ENCODE measurements around the gene PTPRB. TPM values are rescaled to one million over a fixed set of nuclear protein-coding genes. Genes with fewer than 3 reads are reported as not detected.

The PTPRB gene
- total and polyA plus RNA-seq, 2 donors from 2014 or later: 13.5 to 71.6 TPM

GRCh38 chr12:70487440-70487839 lies 149.8 kb downstream of the PTPRB start:
- Histone ChIP-seq H3K27me3 (ENCODE audit: control insufficient read depth, insufficient read depth, low read length) (no peaks in the 10 kb centered on the region), H3K36me3 (ENCODE audit: control insufficient read depth in 2 of 3, insufficient read depth in 3 of 3, low read length in 3 of 3) (no peaks in the 10 kb centered on the region), H3K4me1 (ENCODE audit: control insufficient read depth in 2 of 3, insufficient read depth in 2 of 3, low read depth in 1 of 3, low read length in 3 of 3) (no peaks in the 10 kb centered on the region), H3K9ac (ENCODE audit: low read length in 3 of 3) (no peak overlapping the region), H3K4me3 (ENCODE audit: low read length in 3 of 3) (no peak overlapping the region), H3K9me3 (ENCODE audit: control insufficient read depth in 2 of 3, insufficient read depth in 1 of 3, low read length in 3 of 3) (no peaks in the 10 kb centered on the region), H3K27ac (ENCODE audit: low read depth in 2 of 2, low read length in 2 of 2) (no peak overlapping the region)
- no peak for TF ChIP-seq CTCF (IDR thresholded peaks at IDR 0.05; ENCODE audit: borderline replicate concordance, extremely low read depth, insufficient read depth)
- FAIRE-seq (no peak), DNase-seq (no peak)
- intact Hi-C loops (cut with DNase I): no loop called here

GRCh38 chr12:70486588-70486987 lies 150.6 kb downstream of the PTPRB start:
- intact Hi-C loops (cut with DNase I): no loop called here
- H3K27ac ChIP-seq (ENCODE audit: low read depth in 2 of 2, low read length in 2 of 2): no peak overlapping the region
- no peaks in the 10 kb centered on the region for H3K36me3 ChIP-seq (ENCODE audit: control insufficient read depth in 2 of 3, insufficient read depth in 3 of 3, low read length in 3 of 3)
- no peak for FAIRE-seq
- no peak for TF ChIP-seq CTCF (IDR thresholded peaks at IDR 0.05; ENCODE audit: borderline replicate concordance, extremely low read depth, insufficient read depth)
- H3K27me3 ChIP-seq (ENCODE audit: control insufficient read depth, insufficient read depth, low read length): no peaks in the 10 kb centered on the region
- no peaks in the 10 kb centered on the region for H3K4me1 ChIP-seq (ENCODE audit: control insufficient read depth in 2 of 3, insufficient read depth in 2 of 3, low read depth in 1 of 3, low read length in 3 of 3)
- H3K9me3 ChIP-seq (ENCODE audit: control insufficient read depth in 2 of 3, insufficient read depth in 1 of 3, low read length in 3 of 3): no peaks in the 10 kb centered on the region
- no peak overlapping the region for H3K9ac ChIP-seq (ENCODE audit: low read length in 3 of 3)
- DNase-seq: no peak
- H3K4me3 ChIP-seq (ENCODE audit: low read length in 3 of 3): no peak overlapping the region

GRCh38 chr12:70485704-70486103 lies 151.5 kb downstream of the PTPRB start:
- Histone ChIP-seq H3K36me3 (ENCODE audit: control insufficient read depth in 2 of 3, insufficient read depth in 3 of 3, low read length in 3 of 3) (no peaks in the 10 kb centered on the region), H3K4me3 (ENCODE audit: low read length in 3 of 3) (no peak overlapping the region), H3K9me3 (ENCODE audit: control insufficient read depth in 2 of 3, insufficient read depth in 1 of 3, low read length in 3 of 3) (no peaks in the 10 kb centered on the region), H3K4me1 (ENCODE audit: control insufficient read depth in 2 of 3, insufficient read depth in 2 of 3, low read depth in 1 of 3, low read length in 3 of 3) (no peaks in the 10 kb centered on the region), H3K9ac (ENCODE audit: low read length in 3 of 3) (no peak overlapping the region), H3K27ac (ENCODE audit: low read depth in 2 of 2, low read length in 2 of 2) (no peak overlapping the region), H3K27me3 (ENCODE audit: control insufficient read depth, insufficient read depth, low read length) (no peaks in the 10 kb centered on the region)
- intact Hi-C loops (cut with DNase I): no loop called here
- TF ChIP-seq CTCF (IDR thresholded peaks at IDR 0.05; ENCODE audit: borderline replicate concordance, extremely low read depth, insufficient read depth): no peak
- FAIRE-seq (no peak), DNase-seq (no peak)

- Histone ChIP-seq H3K27me3 (ENCODE audit: control insufficient read depth, insufficient read depth, low read length) (no peaks in the 10 kb centered on the region), H3K4me3 (ENCODE audit: low read length in 3 of 3) (no peak overlapping the region), H3K9ac (ENCODE audit: low read length in 3 of 3) (no peak overlapping the region), H3K27ac (ENCODE audit: low read depth in 2 of 2, low read length in 2 of 2) (no peak overlapping the region), H3K4me1 (ENCODE audit: control insufficient read depth in 2 of 3, insufficient read depth in 2 of 3, low read depth in 1 of 3, low read length in 3 of 3) (no peaks in the 10 kb centered on the region), H3K9me3 (ENCODE audit: control insufficient read depth in 2 of 3, insufficient read depth in 1 of 3, low read length in 3 of 3) (no peaks in the 10 kb centered on the region), H3K36me3 (ENCODE audit: control insufficient read depth in 2 of 3, insufficient read depth in 3 of 3, low read length in 3 of 3) (no peaks in the 10 kb centered on the region)
- intact Hi-C loops (cut with DNase I): no loop called here
- no peak for FAIRE-seq
- DNase-seq: no peak
- no peak for TF ChIP-seq CTCF (IDR thresholded peaks at IDR 0.05; ENCODE audit: borderline replicate concordance, extremely low read depth, insufficient read depth)
Measured at GRCh38 chr12:70484464-70484863, 152.8 kb downstream of the PTPRB start.

Measured in kidney (tissue), 14 donors.